HUES64 (cell line): ENCODE data around the gene WIPF3. TPM values are rescaled to one million over a fixed set of nuclear protein-coding genes. Genes with fewer than 3 reads are reported as not detected.

Source experiments
- H3K27ac ChIP-seq: 2 replicates; pipeline ENCODE4 v1.7.0; 2013; ENCODE audit warnings: low read depth, low read length, inconsistent platforms
- H3K27me3 ChIP-seq: 2 replicates; pipeline ENCODE4 v1.6.1; 2013; ENCODE audit warnings: mild to moderate bottlenecking, low read length; ENCODE audit not compliant: insufficient read depth
- H3K36me3 ChIP-seq: 2 replicates; pipeline ENCODE4 v1.6.1; 2013; ENCODE audit warnings: mild to moderate bottlenecking, low read length; ENCODE audit not compliant: insufficient read depth
- H3K4me1 ChIP-seq: 2 replicates; pipeline ENCODE4 v1.6.1; 2013; ENCODE audit warnings: mild to moderate bottlenecking, low read length, moderate library complexity; ENCODE audit not compliant: insufficient read depth
- H3K4me3 ChIP-seq: 2 replicates; pipeline ENCODE4 v1.5.1; 2013; ENCODE audit warnings: mild to moderate bottlenecking, low read length, moderate library complexity
- H3K9ac ChIP-seq: 2 replicates; pipeline ENCODE4 v1.6.1; 2013; ENCODE audit warnings: mild to moderate bottlenecking, low read depth, low read length
- H3K9me3 ChIP-seq: 2 replicates; pipeline ENCODE4 v1.6.1; 2013; ENCODE audit warnings: low read depth, low read length; ENCODE audit not compliant: insufficient read depth
- WGBS: fragments of 150-250, 120-280 bp; methylation state at CpG from one replicate; pipeline ENCODE4 v1.1.7; 2013; ENCODE audit warnings: missing lambda C conversion rate; 5-methylcytosine and 5-hydroxymethylcytosine counted together
- polyA plus RNA-seq, 2 experiments: library from polyadenylated mRNA; stranded (reverse); fragments of 50-300 nt; gene quantifications; one replicate each; pipeline ENCODE4 v1.2.3, GENCODE V29; 2013

The WIPF3 gene
- 6.1 TPM for polyA plus RNA-seq (2013, experiment 1 of 2)
- polyA plus RNA-seq (2013, experiment 2 of 2), result 7.9 TPM

GRCh38 chr7:29806208-29806994 is at the start of gene WIPF3:
TSS of gene WIPF3 (plus strand) at chr7:29806508. CDS start at chr7:29834725, 28,217 bp downstream.
- 1% methylated on average over 98 of the region's 99 CpGs for WGBS
- H3K27ac ChIP-seq, result no peak within 1 kb of the TSS
- no peaks in the 10 kb centered on the region for H3K9me3 ChIP-seq
- peak within 1 kb of the TSS; percentile 51; the same call in 1 of the 2 replicates for H3K9ac ChIP-seq
- peaks cover 9% of the 10 kb centered on the region; the same call in 1 of the 2 replicates for H3K4me1 ChIP-seq
- peaks cover 38% of the 10 kb centered on the region for H3K27me3 ChIP-seq
- no peaks in the 10 kb centered on the region for H3K36me3 ChIP-seq
- peak within 1 kb of the TSS; percentile 69 for H3K4me3 ChIP-seq

GRCh38 chr7:29763266-29763665 is 43.0 kb upstream of the WIPF3 start:
- Histone ChIP-seq H3K27ac (no peak overlapping the region), H3K9me3 (no peaks in the 10 kb centered on the region), H3K9ac (no peak overlapping the region), H3K27me3 (no peaks in the 10 kb centered on the region), H3K4me1 (no peaks in the 10 kb centered on the region), H3K4me3 (no peak overlapping the region), H3K36me3 (no peaks in the 10 kb centered on the region)
- WGBS, result no CpG with 5 or more reads among the region's 1 CpG

- Histone ChIP-seq H3K4me3 (no peak overlapping the region), H3K27me3 (no peaks in the 10 kb centered on the region), H3K9ac (no peak overlapping the region), H3K27ac (no peak overlapping the region), H3K4me1 (no peaks in the 10 kb centered on the region), H3K36me3 (no peaks in the 10 kb centered on the region), H3K9me3 (no peaks in the 10 kb centered on the region)
- 56% methylated on average over 2 of the region's 2 CpGs for WGBS
These were observed 42.1 kb upstream of the WIPF3 start for GRCh38 chr7:29764227-29764626.

GRCh38 chr7:29765490-29765889 is 40.8 kb upstream of the WIPF3 start:
- no peak overlapping the region for H3K4me3 ChIP-seq
- no peaks in the 10 kb centered on the region for H3K27me3 ChIP-seq
- no peak overlapping the region for H3K9ac ChIP-seq
- no peak overlapping the region for H3K27ac ChIP-seq
- WGBS, result 62% methylated on average over 5 of the region's 5 CpGs
- H3K36me3 ChIP-seq, result no peaks in the 10 kb centered on the region
- H3K4me1 ChIP-seq, result no peaks in the 10 kb centered on the region
- no peaks in the 10 kb centered on the region for H3K9me3 ChIP-seq

- H3K27ac ChIP-seq, result no peak overlapping the region
- 93% methylated on average over 6 of the region's 6 CpGs for WGBS
These were observed 35.9 kb upstream of the WIPF3 start for GRCh38 chr7:29770371-29770770.

GRCh38 chr7:29771081-29771816 is 35.1 kb upstream of the WIPF3 start:
- Histone ChIP-seq H3K4me3 (no peak overlapping the region), H3K4me1 (no peaks in the 10 kb centered on the region), H3K36me3 (no peaks in the 10 kb centered on the region), H3K9me3 (no peaks in the 10 kb centered on the region), H3K27me3 (no peaks in the 10 kb centered on the region), H3K9ac (no peak overlapping the region), H3K27ac (no peak overlapping the region)
- WGBS, result 96% methylated on average over 4 of the region's 4 CpGs

More at GRCh38 chr7:29770371-29770770, 35.9 kb upstream of the WIPF3 start:
- H3K4me1 ChIP-seq, result no peaks in the 10 kb centered on the region
- H3K4me3 ChIP-seq, result no peak overlapping the region
- no peaks in the 10 kb centered on the region for H3K36me3 ChIP-seq
- no peak overlapping the region for H3K9ac ChIP-seq
- no peaks in the 10 kb centered on the region for H3K9me3 ChIP-seq
- no peaks in the 10 kb centered on the region for H3K27me3 ChIP-seq

- H3K27ac ChIP-seq, result no peak overlapping the region
- H3K9me3 ChIP-seq, result no peaks in the 10 kb centered on the region
- no peak overlapping the region for H3K9ac ChIP-seq
- 95% methylated on average over 2 of the region's 2 CpGs for WGBS
- H3K27me3 ChIP-seq, result no peaks in the 10 kb centered on the region
- no peaks in the 10 kb centered on the region for H3K36me3 ChIP-seq
- no peaks in the 10 kb centered on the region for H3K4me1 ChIP-seq
- H3K4me3 ChIP-seq, result no peak overlapping the region
These were observed 27.3 kb upstream of the WIPF3 start for GRCh38 chr7:29779017-29779416.

- no peak overlapping the region for H3K9ac ChIP-seq
- H3K9me3 ChIP-seq, result no peaks in the 10 kb centered on the region
- H3K27ac ChIP-seq, result no peak overlapping the region
- no peak overlapping the region for H3K4me3 ChIP-seq
- no peaks in the 10 kb centered on the region for H3K36me3 ChIP-seq
- H3K4me1 ChIP-seq, result no peaks in the 10 kb centered on the region
- 91% methylated on average over 2 of the region's 2 CpGs for WGBS
- no peaks in the 10 kb centered on the region for H3K27me3 ChIP-seq
These were observed 26.0 kb upstream of the WIPF3 start for GRCh38 chr7:29780346-29780745.

GRCh38 chr7:29783671-29784070 is 22.6 kb upstream of the WIPF3 start:
- WGBS, result 93% methylated on average over 2 of the region's 2 CpGs
- Histone ChIP-seq H3K36me3 (no peaks in the 10 kb centered on the region), H3K9me3 (no peaks in the 10 kb centered on the region), H3K4me1 (no peaks in the 10 kb centered on the region), H3K4me3 (no peak overlapping the region), H3K27me3 (no peaks in the 10 kb centered on the region), H3K9ac (no peak overlapping the region), H3K27ac (no peak overlapping the region)

GRCh38 chr7:29793507-29793906 is 12.8 kb upstream of the WIPF3 start:
- Histone ChIP-seq H3K27ac (peak overlapping the region; percentile 16; the same call in 1 of the 2 replicates), H3K9me3 (no peaks in the 10 kb centered on the region), H3K9ac (no peak overlapping the region), H3K4me3 (no peak overlapping the region), H3K36me3 (no peaks in the 10 kb centered on the region), H3K27me3 (peaks cover 2% of the 10 kb centered on the region; the same call in 1 of the 2 replicates), H3K4me1 (peaks cover 25% of the 10 kb centered on the region)
- WGBS, result 0% methylated on average over 2 of the region's 2 CpGs

GRCh38 chr7:29794959-29795629 is 11.2 kb upstream of the WIPF3 start:
- no peaks in the 10 kb centered on the region for H3K36me3 ChIP-seq
- H3K9me3 ChIP-seq, result no peaks in the 10 kb centered on the region
- no peak overlapping the region for H3K27ac ChIP-seq
- no peak overlapping the region for H3K4me3 ChIP-seq
- H3K9ac ChIP-seq, result no peak overlapping the region
- peaks cover 2% of the 10 kb centered on the region; the same call in 1 of the 2 replicates for H3K27me3 ChIP-seq
- WGBS, result 86% methylated on average over 4 of the region's 6 CpGs
- H3K4me1 ChIP-seq, result peaks cover 25% of the 10 kb centered on the region
